HG02642 (cell line): ENCODE measurements around the gene HERC4.
"Not testable (repeated sequence)": the region's sequence is repeated elsewhere in the genome, so short reads cannot be mapped to it uniquely, and the experiment has no call there.

Experiments
- ATAC-seq: cut with Tn5 transposase; IDR thresholded peaks from one replicate; pipeline ENCODE4 v1.9.1; 2021; ENCODE audit warnings: mild to moderate bottlenecking; ENCODE audit not compliant: unreplicated experiment, poor library complexity

The HERC4 gene

DNA sequence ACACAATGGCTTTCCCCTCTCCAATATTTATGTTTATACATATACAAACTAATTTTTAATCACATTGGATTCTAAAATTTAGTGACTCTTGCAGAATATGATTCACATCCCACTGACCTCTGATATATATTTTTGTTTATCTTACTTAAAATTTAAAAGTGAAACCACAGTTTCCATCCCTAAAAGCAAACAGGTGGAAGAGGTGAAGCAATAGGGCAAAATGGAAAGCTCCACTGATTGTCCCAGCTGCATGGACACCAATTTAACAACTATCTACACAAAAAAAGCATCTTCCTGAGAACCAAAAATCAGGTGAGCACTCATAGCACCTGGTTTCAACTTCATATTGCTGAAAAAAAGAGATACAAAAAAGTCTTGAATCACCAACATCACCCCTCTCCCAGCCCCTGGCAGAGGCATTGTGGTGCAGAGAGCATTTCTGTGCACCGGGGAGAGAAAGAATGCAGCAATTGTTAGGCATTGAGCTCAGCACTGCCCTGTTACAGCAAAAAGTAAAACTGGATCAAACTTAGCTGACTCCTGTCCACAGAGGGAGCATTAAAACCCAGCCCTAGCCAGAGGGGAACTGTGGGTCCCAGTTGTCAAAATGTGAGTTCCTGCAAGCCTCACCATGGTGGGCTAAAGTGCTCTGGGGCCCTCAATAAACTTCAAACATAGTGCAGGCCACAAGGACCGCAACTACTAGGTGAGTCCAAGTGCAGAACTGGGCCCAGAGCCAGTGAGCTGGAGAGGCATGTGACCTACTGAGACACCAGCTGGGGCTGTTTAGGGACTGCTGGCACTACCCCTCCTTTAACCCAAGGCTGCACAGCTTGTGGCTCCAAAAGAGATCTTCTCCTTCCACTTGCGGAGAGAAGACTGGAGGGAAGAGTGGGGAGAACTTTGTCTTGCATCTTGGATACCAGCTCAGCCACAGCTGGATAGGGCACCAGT is 98.5 kb downstream of the HERC4 start:
- ATAC-seq: no peak

DNA sequence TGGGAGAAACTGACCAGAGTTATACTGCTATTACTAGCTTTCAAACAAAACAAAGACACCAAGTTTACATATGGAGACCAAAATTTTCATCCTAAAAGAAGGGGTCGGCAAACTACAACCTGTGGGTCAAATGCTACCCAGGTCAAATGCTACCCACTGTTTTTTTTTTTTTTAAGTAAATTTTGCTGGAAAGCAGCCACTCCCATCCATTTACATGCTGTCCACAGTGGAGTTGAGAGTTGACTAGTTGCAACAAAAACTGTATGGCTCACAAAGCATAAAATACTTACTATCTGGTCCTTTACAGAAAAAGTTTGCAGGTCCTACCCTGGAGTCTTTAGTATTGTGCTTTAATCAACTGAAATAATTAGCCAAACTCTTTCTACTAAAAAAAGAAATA is 99.2 kb downstream of the HERC4 start:
- no peak for ATAC-seq

DNA sequence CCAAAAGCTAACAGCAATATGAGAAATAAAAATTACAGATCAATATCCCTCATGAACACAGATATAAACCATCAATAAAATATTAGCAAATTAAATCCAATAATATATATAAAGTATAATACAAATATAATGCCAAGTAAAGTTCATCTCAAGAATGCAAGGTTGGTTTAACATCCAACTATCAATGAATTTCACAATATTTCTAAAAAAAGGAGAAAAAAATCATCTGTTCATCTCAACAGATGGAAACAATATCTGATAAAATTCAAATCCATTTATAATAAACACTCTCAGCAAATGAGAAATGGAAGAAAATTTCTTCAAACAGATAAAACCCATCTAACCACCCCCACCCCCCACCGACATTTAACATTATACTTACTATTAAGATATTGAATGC is 103.8 kb downstream of the HERC4 start:
- ATAC-seq: no peak

DNA sequence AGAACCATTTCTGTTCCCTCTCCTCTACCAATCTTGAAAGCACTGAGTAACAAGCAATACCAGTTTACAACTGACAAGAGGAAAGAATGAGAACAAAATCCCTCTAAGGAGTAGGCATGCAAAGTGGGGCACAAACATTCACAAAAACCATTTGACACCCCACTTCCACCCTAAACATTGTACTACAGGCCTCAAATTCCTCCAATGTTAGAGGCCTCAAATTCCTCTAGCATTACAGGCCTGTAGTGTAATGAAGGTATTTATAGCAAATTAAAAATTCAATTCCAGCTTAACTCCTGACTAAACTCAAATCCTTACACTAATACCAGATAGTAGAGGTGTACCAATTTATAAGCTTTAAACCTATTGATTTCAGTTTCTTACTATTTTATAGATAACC is 105.2 kb downstream of the HERC4 start:
- ATAC-seq: no peak

DNA sequence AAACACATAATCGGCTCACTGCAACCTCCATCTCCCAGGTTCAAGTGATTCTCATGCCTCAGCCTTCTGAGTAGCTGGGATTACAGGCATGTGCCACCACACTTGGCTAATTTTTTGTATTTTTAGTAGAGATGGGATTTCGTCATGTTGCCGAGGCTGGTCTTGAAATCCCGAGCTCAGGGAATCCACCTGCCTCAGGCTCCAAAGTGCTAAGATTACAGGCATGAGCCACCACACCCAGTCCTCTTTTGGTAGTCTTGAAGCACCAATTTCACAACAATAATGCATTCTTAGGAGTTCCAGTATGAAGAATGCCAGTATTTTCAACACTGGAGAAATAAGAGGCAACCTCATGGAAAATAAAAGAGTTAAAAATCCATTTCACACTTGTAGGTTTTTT is 109.0 kb downstream of the HERC4 start:
- ATAC-seq: not testable (repeated sequence)

DNA sequence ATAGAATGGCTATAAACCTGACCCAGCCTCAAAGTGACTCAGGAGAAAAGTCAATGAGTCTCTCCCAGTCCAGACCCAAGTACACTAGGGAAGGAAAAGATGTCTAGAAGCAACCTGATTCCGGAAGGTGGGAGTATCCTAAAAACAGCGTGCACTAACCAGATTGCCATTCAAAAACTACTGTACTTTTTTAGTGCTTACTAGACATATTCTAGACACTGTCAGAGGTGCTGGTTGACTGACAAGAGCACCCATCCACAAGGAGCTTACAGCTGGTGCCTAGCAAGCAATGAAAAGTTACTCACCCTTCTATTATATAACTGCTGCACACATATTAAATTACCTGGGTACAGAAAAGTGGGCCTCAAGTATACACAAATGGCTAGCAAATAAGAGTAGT is 109.6 kb downstream of the HERC4 start:
- ATAC-seq: no peak

DNA sequence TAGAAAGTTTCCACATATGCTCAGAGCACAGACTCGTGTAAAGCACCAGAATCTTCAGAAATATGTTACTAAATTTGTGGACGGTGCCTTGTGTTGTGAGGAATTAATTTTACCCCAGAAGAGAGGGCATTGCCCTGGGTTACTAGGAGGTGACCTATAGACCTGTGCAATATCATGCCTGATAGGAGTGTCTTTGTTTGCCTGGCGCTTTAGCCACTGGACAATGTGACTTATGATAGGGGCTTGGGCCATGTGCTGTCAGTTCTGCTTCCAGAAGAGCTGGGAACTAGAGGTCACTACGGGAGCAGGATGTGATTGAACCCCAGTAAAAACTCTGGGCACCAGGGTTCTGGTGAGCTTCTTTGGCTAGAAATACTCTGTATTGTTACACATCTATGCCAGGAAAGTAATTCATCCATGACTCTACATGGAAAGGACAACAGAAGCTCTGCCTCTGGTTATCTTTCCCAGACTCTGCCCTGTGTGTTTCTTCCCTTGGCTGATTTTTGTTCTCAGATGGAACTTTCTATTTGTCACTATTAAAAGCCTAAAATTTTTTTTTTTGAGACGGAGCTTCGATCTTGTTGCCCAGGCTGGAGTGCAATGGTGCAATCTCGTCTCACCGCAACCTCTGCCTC is 115.1 kb downstream of the HERC4 start:
- ATAC-seq: no peak

DNA sequence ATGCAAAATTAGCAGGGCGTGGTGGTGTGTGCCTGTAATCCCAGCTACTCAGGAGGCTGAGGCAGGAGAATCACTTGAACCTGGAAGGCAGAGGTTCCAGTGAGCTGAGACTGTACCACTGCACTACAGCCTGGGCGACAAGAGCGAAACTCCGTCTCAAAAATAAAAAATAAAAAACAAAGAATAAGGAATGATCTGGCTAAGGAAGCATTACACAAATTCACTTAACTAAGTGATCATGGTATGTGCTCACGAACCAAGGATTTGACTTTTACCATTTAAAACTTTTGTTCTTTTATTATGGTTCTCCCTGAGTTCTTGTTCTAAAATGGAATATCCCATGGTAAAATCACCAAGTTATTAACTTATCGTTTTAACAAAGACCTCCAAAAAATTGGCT is 119.5 kb downstream of the HERC4 start:
- ATAC-seq: no peak

DNA sequence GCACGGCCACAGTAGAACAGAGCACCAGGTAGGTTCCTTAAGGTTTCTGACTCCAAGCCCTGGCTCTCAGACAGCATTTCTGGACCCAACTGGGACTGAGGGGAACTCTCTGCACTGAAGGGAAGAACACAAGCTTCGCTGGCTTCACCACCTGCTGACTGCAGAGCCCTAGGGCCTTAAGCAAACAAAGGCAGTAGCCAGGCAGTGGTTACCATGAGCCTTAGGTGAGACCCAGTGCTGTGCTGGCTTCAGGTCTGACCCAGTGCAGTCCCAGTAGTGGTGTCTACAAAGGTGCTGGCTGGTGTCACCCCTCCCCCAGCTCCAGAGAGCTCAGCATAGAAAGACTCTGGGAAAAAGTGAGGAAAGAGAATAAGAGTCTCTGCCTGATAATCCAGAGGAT is 131.2 kb downstream of the HERC4 start:
- no peak for ATAC-seq

DNA sequence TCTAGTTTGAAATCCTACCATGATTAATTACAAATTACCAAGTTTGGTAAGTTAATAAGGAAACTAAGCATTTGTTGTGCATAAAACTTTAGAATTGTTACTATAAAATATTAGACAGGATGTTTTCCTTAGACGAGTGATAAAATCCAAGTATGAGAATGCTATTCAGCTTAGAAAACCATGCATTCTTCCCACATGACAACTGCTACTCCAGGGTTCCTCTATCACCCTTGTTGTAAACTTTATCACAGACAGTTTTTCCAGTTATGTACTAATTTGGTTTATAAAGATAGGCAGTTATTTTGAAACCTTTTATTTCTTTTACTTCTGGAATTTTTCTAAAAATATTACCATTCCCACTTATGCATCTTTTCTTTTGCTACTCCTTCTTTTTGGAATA is 138.7 kb downstream of the HERC4 start:
- no peak for ATAC-seq

DNA sequence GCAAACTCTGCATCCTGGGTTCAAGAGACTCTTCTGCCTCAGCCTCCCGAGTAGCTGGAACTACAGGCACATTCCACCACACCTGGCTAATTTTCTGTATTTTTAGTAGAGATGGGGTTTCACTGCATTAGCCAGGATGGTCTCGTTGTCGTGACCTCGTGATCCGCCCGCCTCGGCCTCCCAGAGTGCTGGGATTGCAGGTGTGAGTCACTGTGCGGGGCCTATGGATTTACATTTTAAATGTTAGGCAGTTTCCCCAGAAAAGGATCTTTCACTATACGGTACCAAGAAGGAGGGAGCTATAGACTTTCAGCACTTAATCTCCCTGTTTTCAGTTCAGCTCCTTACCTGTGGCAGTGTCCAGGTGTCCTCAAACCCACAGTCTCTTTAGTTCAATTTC is 139.9 kb downstream of the HERC4 start:
- ATAC-seq: no peak

DNA sequence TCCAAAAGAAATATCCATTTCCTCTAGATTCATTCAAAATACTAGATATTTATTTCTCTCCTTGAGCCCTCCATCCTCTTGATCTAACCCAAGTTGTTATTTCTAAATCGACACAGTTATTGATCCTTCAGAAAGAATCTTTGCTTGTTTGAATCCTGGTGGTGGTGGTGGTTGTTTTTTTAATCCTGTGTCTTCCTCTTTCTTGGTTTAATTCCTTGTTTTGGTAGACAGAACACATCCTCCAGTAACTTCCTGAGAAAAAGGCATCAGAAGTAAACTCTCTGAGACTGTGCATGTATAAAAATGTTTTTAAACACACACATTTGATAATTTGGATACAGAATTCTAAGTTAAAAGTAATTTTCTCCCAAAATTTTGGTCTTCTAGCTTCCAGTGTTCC is 140.7 kb downstream of the HERC4 start:
- no peak for ATAC-seq

DNA sequence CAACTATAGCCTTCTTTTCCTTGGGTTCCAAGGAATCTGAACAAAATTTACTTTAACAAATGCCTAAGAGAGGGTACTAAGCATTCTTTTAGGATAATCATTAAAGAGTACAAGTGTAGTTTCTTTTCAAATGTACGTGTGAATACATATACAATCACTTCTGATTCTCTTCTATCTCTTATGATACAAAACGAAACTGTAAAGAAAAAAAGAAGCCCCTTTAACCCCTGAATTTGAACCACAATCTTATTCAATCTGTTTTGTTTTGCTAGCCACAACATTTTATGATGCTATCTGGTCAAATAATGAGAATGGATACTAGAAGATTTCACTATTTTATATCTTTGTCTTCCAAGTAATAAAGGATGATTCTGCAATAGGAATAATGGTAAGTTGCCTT is 141.9 kb downstream of the HERC4 start:
- ATAC-seq: no peak

DNA sequence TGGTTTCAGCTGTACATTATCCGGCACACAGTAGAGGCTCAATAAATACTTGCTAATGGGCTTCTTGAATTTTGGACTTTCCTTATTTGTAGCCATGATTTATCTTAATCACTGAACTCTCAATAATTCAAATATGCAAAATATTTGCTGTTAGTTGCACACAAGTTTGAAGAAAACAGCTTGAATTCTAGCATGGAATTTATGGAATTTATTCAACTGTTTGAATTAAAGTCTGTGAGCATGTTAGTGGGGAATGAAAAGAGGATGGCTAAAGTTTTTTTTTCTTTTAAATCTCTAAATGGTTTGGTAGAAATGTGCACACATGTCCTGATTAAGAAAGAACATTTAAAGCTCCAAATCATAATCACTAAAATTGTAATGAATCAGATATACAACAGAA is 148.1 kb downstream of the HERC4 start:
- ATAC-seq: no peak

DNA sequence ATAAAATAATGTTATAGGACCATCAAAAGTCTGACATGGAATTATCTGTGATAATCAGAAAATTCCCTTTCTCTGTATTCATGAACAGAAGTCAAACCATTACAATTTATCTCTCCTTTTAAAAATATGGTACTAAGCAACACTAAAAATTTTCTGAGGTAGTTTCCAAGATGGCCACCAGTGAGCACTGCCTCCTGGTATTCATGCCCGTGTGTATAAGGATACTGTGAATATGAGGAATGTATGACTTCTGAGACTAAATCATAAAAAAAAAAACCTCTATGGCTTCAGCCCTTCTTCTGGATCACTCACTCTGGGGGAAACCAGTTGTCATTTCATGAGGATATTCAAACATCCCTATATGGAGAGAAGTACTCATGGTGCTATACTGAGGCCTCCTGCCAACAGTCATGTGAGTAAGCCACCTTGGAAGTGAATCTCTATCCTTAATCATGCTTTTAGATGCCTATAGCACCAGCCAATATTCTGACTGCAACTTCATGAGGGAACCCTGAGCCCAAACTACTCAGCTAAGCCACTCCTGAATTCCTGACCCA is 149.6 kb downstream of the HERC4 start:
- no peak for ATAC-seq

DNA sequence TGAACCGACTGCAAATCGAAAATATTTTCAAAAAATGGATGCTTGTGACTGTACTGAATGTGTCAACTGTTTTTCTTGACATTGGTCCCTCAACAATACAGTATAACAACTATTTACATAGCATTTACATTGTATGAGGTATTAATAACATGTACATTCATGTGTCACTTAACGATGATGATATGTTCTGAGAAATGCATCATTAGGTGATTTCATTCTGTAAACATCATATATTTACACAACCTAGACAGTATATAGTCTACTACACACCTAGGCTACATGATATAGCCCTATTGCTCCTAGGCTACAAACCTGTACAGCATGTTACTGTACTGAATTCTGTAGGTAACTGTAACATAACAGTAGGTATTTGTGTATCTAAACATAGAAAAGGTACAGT is 150.9 kb downstream of the HERC4 start:
- ATAC-seq: no peak

DNA sequence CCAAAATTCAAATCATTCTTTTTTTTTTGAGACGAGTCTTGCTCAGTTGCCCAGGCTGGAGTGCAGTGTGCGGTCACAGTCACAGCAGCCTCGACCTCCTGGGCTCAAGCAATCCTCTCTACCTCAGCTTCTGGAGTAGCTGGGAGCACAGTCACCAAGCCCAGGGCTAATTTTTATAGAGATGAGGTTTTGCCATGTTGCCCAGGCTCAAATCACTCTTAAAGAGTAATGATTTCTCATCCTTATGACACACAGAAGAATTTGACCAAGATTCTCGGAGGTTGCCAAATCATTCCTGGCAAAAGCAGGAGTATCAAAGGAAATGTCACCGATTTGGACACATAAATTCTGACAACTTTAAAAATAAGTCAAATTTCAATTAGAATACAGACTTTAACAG is 151.5 kb downstream of the HERC4 start:
- ATAC-seq: no peak

DNA sequence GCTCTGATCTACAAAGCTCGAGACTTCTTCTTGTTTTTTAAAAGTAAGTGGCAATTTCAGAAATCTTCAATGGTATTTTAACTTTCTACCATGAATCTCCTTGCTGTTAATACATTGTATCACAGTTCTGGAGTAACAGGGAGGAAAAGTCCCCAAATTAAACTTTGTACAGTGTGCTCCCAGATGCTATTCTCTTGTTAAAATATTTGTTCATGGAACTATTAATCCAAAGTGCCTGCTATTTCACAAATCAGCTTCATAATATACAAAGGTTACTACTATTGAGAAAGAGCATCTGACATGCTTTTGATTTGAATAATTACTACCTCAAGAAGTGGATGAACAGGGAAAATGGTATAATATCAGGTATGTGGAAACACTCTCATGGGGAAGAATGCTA is 154.0 kb downstream of the HERC4 start:
- no peak for ATAC-seq

DNA sequence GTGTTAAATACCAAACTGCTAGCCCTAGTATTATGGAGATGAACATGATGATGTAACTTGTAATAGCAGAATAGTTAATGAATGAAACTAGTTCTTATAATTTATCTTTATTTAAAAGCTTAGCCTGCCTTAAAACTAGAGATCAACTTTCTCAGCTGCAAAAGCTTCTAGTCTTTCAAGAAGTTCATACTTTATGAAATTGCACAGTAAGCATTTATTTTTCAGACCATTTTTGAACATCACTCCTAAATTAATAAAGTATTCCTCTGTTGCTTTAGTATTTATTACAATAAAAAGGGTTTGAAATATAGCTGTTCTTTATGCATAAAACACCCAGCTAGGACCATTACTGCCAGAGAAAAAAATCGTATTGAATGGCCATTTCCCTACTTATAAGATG is 157.4 kb downstream of the HERC4 start:
- ATAC-seq: no peak

DNA sequence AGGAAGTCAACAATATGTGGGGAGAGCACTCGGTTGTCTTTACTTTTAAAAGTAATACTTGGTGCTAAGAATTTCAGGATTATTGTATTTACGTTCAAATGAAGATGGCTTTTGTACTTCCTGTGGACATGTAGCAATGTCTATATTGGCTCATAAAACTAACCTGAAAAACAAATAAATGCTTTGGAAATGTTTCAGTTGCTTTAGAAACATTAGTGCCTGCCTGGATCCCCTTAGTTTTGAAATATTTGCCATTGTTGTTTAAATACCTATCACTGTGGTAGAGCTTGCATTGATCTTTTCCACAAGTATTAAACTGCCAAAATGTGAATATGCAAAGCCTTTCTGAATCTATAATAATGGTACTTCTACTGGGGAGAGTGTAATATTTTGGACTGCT is 157.9 kb downstream of the HERC4 start:
- ATAC-seq: no peak

DNA sequence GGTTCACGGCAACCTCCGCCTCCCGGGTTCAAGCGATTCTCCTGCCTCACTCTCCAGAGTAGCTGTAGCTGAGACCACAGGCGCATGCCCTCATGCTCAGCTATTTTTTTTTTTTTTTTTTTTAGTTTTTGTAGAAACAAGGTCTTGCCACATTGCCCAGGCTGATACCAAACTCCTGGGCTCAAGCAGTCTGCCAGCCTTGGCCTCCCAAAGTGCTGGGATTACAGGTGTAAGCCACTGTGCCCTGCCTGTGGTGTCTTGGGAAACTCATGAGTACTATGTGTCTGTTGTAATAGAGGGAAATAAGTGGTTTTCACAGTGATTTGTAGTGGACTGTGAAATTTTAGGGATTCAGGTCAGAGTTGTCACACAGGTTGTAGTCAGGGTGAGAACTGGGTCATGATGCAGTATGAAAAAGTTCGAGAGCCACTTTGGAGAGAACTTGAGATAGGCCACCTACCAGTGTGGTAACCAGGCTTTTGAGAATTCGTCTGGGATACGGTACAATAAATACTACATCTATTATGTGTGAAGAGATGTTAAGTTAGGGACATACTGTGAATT is 160.2 kb downstream of the HERC4 start:
- ATAC-seq: no peak
